ENCODE data around the gene LY9. TPM values are rescaled to one million over a fixed set of nuclear protein-coding genes. Genes with fewer than 3 reads are reported as not detected.

LY9 gene
- total RNA-seq, 4 donors from 2014 or later: 0.22 to 3.0 (median 1.9) TPM; not detected in 1

DNA sequence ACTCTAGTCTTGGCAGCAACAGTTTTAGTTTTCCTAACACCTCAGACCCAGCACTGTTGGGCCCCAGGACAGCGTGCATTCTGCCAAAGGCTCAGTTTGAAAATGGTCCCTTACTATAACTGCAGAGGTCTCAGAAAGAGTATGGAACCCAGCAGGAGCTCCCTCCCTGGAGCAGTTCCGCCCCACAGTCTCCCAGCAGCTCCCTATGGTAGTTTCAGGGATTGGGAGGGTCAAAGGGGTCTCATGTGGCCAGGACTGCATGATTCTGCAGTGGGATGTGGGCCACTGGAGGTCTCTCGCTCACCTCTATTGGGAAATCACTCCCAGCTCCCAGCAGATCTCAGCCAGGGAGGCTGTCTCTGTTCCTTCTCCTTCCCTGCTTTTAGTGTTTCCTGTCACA is 12.3 kb downstream of the LY9 start:
- 91 to 94% methylated on average over 3 of the region's 3 CpGs for WGBS, 2 donors
- DNase-seq (ENCODE audit: low spot score in 2 of 2): no peak
- peaks cover 0 to 25% (median 4%) of the 10 kb centered on the region in 4 donors for H3K9me3 ChIP-seq

DNA sequence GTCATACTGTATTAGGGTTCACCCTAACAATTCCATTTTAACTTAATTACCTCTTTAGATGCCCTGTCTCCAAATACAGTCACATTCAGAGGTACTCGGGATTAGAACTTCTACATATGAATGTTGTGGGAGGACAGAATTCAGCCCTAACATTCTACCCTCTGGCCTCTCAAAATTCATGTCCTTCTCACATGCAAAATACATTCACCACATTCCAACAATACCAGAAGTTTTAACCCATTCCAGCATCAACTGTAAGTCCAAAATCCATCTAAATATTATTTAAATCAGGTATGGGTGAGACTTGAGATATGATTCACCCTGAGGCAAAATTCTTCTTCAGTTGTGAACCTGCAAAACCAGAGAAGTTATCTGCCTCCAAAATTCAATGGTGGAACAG is 14.5 kb downstream of the LY9 start:
- Histone ChIP-seq H3K36me3 (no peaks in the 10 kb centered on the region), H3K9me3 (peaks cover 0 to 25% (median 4%) of the 10 kb centered on the region in 4 donors), H3K4me1 (no peaks in the 10 kb centered on the region), H3K4me3 (no peak overlapping the region), H3K27ac (no peak overlapping the region), H3K27me3 (no peaks in the 10 kb centered on the region)
- no peak for DNase-seq (ENCODE audit: low spot score in 2 of 2)
- TF ChIP-seq, protein P1, sequence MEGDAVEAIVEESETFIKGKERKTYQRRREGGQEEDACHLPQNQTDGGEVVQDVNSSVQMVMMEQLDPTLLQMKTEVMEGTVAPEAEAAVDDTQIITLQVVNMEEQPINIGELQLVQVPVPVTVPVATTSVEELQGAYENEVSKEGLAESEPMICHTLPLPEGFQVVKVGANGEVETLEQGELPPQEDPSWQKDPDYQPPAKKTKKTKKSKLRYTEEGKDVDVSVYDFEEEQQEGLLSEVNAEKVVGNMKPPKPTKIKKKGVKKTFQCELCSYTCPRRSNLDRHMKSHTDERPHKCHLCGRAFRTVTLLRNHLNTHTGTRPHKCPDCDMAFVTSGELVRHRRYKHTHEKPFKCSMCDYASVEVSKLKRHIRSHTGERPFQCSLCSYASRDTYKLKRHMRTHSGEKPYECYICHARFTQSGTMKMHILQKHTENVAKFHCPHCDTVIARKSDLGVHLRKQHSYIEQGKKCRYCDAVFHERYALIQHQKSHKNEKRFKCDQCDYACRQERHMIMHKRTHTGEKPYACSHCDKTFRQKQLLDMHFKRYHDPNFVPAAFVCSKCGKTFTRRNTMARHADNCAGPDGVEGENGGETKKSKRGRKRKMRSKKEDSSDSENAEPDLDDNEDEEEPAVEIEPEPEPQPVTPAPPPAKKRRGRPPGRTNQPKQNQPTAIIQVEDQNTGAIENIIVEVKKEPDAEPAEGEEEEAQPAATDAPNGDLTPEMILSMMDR (IDR thresholded peaks at IDR 0.05): no peak
- TF ChIP-seq EP300 (IDR thresholded peaks at IDR 0.05) (no peak), POLR2A (IDR thresholded peaks at IDR 0.05) (no peak)
- WGBS, 2 donors: 28 to 30% methylated on average over 1 of the region's 1 CpG

More for the DNA sequence above, 12.3 kb downstream of the LY9 start:
- no peak overlapping the region for H3K4me3 ChIP-seq
- H3K27me3 ChIP-seq: no peaks in the 10 kb centered on the region
- H3K4me1 ChIP-seq: no peaks in the 10 kb centered on the region
- no peaks in the 10 kb centered on the region for H3K36me3 ChIP-seq
- no peak overlapping the region for H3K27ac ChIP-seq
- TF ChIP-seq, protein P1 (IDR thresholded peaks at IDR 0.05): no peak
- TF ChIP-seq POLR2A (IDR thresholded peaks at IDR 0.05): no peak
- TF ChIP-seq EP300 (IDR thresholded peaks at IDR 0.05): no peak

DNA sequence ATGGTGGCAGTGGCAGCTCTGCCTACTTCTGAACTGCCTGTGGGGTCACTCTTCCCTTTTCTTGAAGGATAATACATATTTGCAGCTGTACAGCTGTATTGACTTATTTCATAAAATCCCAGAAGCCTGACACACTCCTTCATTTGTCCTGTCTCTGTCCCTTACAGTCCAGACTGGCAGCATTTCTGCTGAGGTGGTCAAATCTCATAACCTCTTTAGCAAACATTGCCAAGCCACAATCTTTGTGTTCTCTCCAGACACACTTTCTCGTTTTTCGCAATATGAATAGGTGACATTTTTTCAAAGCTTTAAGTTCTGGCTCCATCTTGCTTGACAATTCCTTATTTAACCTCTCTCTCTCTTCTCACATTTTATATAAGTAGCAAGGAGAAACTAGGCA is 15.2 kb downstream of the LY9 start:
- Histone ChIP-seq H3K4me3 (no peak overlapping the region), H3K27me3 (no peaks in the 10 kb centered on the region), H3K27ac (no peak overlapping the region), H3K36me3 (no peaks in the 10 kb centered on the region), H3K4me1 (no peaks in the 10 kb centered on the region), H3K9me3 (peaks cover 0 to 22% (median 4%) of the 10 kb centered on the region in 4 donors)
- no peak for DNase-seq (ENCODE audit: low spot score in 2 of 2)
- TF ChIP-seq, protein P1 (IDR thresholded peaks at IDR 0.05): no peak
- no peak for TF ChIP-seq POLR2A (IDR thresholded peaks at IDR 0.05)
- no peak for TF ChIP-seq EP300 (IDR thresholded peaks at IDR 0.05)
- WGBS, 2 donors: 51 to 52% methylated on average over 2 of the region's 2 CpGs

DNA sequence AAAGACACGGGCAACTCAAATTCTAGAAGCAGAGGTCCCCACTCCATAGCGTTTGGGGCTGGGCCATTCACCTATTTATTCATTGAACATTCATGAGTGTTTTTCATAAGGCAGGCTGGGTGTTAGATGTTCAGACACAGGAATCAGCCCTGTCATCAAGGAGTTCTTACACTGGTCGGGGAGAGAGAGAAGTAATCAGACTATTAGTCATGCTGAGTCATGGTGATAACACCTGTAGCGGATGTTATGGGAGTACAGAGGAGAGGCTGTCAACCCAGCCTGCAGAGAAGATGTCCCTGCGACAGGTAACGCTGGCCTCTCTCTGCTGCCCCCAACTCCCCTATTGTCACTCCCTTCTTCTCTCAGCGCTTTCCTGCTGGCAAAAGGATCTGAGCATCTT is 17.2 kb downstream of the LY9 start:
- no peak overlapping the region for H3K27ac ChIP-seq
- H3K27me3 ChIP-seq: no peaks in the 10 kb centered on the region
- no peaks in the 10 kb centered on the region for H3K4me1 ChIP-seq
- no peaks in the 10 kb centered on the region for H3K36me3 ChIP-seq
- WGBS, 2 donors: 87 to 91% methylated on average over 7 of the region's 7 CpGs
- DNase-seq (ENCODE audit: low spot score in 2 of 2): no peak
- H3K9me3 ChIP-seq: peaks cover 0 to 3% (median 0%) of the 10 kb centered on the region in 4 donors
- no peak overlapping the region for H3K4me3 ChIP-seq
- no peak for TF ChIP-seq EP300 (IDR thresholded peaks at IDR 0.05)
- TF ChIP-seq, protein P1 (IDR thresholded peaks at IDR 0.05): no peak

DNA sequence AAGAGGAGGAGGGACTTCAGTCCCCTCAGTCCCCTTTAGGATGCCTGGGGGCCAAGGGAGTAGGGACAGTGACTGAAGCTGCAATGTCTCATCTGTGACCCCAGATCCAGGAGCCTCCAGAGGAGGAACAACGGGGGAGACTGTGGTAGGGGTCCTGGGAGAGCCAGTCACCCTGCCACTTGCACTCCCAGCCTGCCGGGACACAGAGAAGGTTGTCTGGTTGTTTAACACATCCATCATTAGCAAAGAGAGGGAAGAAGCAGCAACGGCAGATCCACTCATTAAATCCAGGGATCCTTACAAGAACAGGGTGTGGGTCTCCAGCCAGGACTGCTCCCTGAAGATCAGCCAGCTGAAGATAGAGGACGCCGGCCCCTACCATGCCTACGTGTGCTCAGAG is 18.3 kb downstream of the LY9 start:
- Histone ChIP-seq H3K36me3 (no peaks in the 10 kb centered on the region), H3K4me1 (no peaks in the 10 kb centered on the region), H3K27me3 (no peaks in the 10 kb centered on the region), H3K4me3 (no peak overlapping the region), H3K9me3 (no peaks in the 10 kb centered on the region), H3K27ac (no peak overlapping the region)
- 86 to 87% methylated on average over 6 of the region's 6 CpGs for WGBS, 2 donors
- TF ChIP-seq, protein P1 (IDR thresholded peaks at IDR 0.05): no peak
- no peak for TF ChIP-seq POLR2A (IDR thresholded peaks at IDR 0.05)
- TF ChIP-seq EP300 (IDR thresholded peaks at IDR 0.05): no peak
- DNase-seq (ENCODE audit: low spot score in 2 of 2): no peak

All from tibial nerve (tissue), 4 donors.